Measurements from ENCODE around the gene INIP.

DNA sequence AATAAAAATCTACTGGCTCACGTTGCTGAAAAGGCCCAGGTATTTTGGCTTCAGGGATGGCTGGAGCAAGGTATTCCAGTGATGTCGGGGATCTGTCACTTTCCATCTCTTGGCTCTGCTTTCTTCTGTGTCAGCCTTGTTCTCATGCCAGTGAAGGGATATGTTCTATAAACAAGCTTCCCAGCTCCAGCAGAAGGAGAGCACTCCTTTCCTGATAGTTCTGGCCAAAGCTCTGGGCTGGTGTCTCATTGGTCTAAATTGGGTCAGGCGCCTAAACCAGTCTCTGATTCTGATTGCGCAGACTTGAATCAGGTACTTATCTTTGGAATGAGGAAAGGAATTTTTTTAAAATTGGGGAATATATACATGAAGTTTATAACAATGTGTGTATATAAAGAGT, 37.8 kb upstream of the INIP start:
- TF ChIP-seq, protein P1, sequence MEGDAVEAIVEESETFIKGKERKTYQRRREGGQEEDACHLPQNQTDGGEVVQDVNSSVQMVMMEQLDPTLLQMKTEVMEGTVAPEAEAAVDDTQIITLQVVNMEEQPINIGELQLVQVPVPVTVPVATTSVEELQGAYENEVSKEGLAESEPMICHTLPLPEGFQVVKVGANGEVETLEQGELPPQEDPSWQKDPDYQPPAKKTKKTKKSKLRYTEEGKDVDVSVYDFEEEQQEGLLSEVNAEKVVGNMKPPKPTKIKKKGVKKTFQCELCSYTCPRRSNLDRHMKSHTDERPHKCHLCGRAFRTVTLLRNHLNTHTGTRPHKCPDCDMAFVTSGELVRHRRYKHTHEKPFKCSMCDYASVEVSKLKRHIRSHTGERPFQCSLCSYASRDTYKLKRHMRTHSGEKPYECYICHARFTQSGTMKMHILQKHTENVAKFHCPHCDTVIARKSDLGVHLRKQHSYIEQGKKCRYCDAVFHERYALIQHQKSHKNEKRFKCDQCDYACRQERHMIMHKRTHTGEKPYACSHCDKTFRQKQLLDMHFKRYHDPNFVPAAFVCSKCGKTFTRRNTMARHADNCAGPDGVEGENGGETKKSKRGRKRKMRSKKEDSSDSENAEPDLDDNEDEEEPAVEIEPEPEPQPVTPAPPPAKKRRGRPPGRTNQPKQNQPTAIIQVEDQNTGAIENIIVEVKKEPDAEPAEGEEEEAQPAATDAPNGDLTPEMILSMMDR (IDR thresholded peaks at IDR 0.05) = no peak
- TF ChIP-seq NR2C2 (CRISPR knock-in tag; IDR thresholded peaks at IDR 0.05) (no peak), ESRRA (CRISPR knock-in tag; IDR thresholded peaks at IDR 0.05; ENCODE audit: borderline replicate concordance) (no peak), NFYB (CRISPR knock-in tag; conservative IDR thresholded peaks at IDR 0.05; ENCODE audit: low read depth) (no peak), GABPB1 (CRISPR knock-in tag; IDR thresholded peaks at IDR 0.05) (no peak), TP53 (CRISPR knock-in tag; IDR thresholded peaks at IDR 0.05) (no peak), FOXJ3 (CRISPR knock-in tag; IDR thresholded peaks at IDR 0.05; ENCODE audit: borderline replicate concordance) (no peak)
- TF ChIP-seq, protein P2, sequence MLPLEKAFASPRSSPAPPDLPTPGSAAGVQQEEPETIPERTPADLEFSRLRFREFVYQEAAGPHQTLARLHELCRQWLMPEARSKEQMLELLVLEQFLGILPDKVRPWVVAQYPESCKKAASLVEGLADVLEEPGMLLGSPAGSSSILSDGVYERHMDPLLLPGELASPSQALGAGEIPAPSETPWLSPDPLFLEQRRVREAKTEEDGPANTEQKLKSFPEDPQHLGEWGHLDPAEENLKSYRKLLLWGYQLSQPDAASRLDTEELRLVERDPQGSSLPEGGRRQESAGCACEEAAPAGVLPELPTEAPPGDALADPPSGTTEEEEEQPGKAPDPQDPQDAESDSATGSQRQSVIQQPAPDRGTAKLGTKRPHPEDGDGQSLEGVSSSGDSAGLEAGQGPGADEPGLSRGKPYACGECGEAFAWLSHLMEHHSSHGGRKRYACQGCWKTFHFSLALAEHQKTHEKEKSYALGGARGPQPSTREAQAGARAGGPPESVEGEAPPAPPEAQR (CRISPR knock-in tag; IDR thresholded peaks at IDR 0.05) = no peak
